Smooth muscle cell (in vitro differentiated cells): ENCODE results near the gene ALS2CL. TPM values are rescaled to one million over a fixed set of nuclear protein-coding genes. Genes with fewer than 3 reads are reported as not detected.

Experiments used
- DNase-seq: peaks from one replicate; lab custom pipeline; 2025; ENCODE audit not compliant: unreplicated experiment; lab: John Stamatoyannopoulos, UW
- H2AFZ ChIP-seq: fragments of 200-600 bp; sonication (generic); 2 replicates; pipeline ENCODE4 v1.6.0; 2016; ENCODE audit warnings: antibody characterized with exemption, low read depth, mild to moderate bottlenecking
- H3F3A ChIP-seq: fragments of 200-600 bp; sonication (generic); 2 replicates; pipeline ENCODE4 v1.6.0; 2017; ENCODE audit warnings: antibody characterized with exemption, low read depth
- H3K27ac ChIP-seq: fragments of 200-600 bp; sonication (generic); 2 replicates; pipeline ENCODE4 v1.5.1; 2016; ENCODE audit warnings: low read depth, mild to moderate bottlenecking
- H3K27me3 ChIP-seq: fragments of 200-600 bp; sonication (generic); 2 replicates; pipeline ENCODE4 v1.6.1; 2016; ENCODE audit warnings: low read depth, mild to moderate bottlenecking
- H3K36me3 ChIP-seq: fragments of 200-600 bp; sonication (generic); 2 replicates; pipeline ENCODE4 v1.5.1; 2016; ENCODE audit warnings: low read depth
- H3K4me1 ChIP-seq: fragments of 200-600 bp; sonication (generic); 2 replicates; pipeline ENCODE4 v1.5.1; 2016; ENCODE audit warnings: low read depth
- H3K4me2 ChIP-seq: fragments of 200-600 bp; sonication (generic); 2 replicates; pipeline ENCODE4 v1.6.0; 2016; ENCODE audit warnings: mild to moderate bottlenecking
- H3K4me3 ChIP-seq: fragments of 200-600 bp; sonication (generic); 2 replicates; pipeline ENCODE4 v1.5.1; 2016; ENCODE audit warnings: mild to moderate bottlenecking
- H3K79me2 ChIP-seq: fragments of 200-600 bp; sonication (generic); 2 replicates; pipeline ENCODE4 v1.6.0; 2016; ENCODE audit warnings: low read depth, mild to moderate bottlenecking
- H3K9ac ChIP-seq: fragments of 200-600 bp; sonication (generic); 2 replicates; pipeline ENCODE4 v1.6.0; 2016; ENCODE audit warnings: low read depth
- H3K9me3 ChIP-seq: fragments of 200-600 bp; sonication (generic); replicated peaks from 2 replicates; pipeline ENCODE4 v1.5.1; 2016; ENCODE audit warnings: low read depth
- H4K20me1 ChIP-seq: fragments of 200-600 bp; sonication (generic); 2 replicates; pipeline ENCODE4 v1.6.0; 2016; ENCODE audit warnings: low read depth
- CTCF ChIP-seq: fragments of 200-600 bp; sonication (generic); IDR thresholded peaks from 2 replicates; pipeline ENCODE4 v1.5.1; 2017; ENCODE audit warnings: borderline replicate concordance, mild to moderate bottlenecking, antibody characterized with exemption; ENCODE audit not compliant: insufficient read depth, poor library complexity, severe bottlenecking
- WGBS: methylation state at CpG from one replicate; pipeline ENCODE4 v1.1.7; 2016; ENCODE audit warnings: low lambda C conversion rate; 5-methylcytosine and 5-hydroxymethylcytosine counted together
- polyA plus RNA-seq: library from polyadenylated mRNA; unstranded; fragments of >200 nt; fragmentation: Nextera tagmentation; extraction: Ambion mirVana; gene quantifications from 2 replicates; pipeline ENCODE4 v1.2.1, GENCODE V29; 2016
- total RNA-seq: library from RNA; depleted of rRNA; stranded (reverse); fragments of >200 nt; gene quantifications from 2 replicates; pipeline ENCODE4 v1.2.3, GENCODE V29; 2014

ALS2CL gene
- total and polyA plus RNA-seq, 2 experiments from 2014 or later, result 8.5 to 9.4 TPM

- DNase-seq, result no peak
- Histone ChIP-seq H3K36me3 (no peaks in the 10 kb centered on the region), H3F3A (no peaks in the 10 kb centered on the region), H4K20me1 (no peaks in the 10 kb centered on the region), H3K4me1 (peaks cover 12% of the 10 kb centered on the region), H2AFZ (no peak overlapping the region), H3K27ac (no peak overlapping the region), H3K9me3 (peaks cover 4% of the 10 kb centered on the region), H3K27me3 (no peaks in the 10 kb centered on the region), H3K79me2 (no peaks in the 10 kb centered on the region), H3K4me2 (no peak overlapping the region), H3K9ac (no peak overlapping the region), H3K4me3 (no peak overlapping the region)
- 86% methylated on average over 9 of the region's 9 CpGs for WGBS
- TF ChIP-seq CTCF, result no peak
Measured at GRCh38 chr3:46656778-46657556, 36.5 kb downstream of the ALS2CL start.

GRCh38 chr3:46655271-46655670 is 38.2 kb downstream of the ALS2CL start:
- 72% methylated on average over 6 of the region's 6 CpGs for WGBS
- Histone ChIP-seq H4K20me1 (no peaks in the 10 kb centered on the region), H3K36me3 (no peaks in the 10 kb centered on the region), H3F3A (no peaks in the 10 kb centered on the region), H3K4me3 (no peak overlapping the region), H3K9ac (no peak overlapping the region), H3K4me2 (no peak overlapping the region), H3K9me3 (peaks cover 7% of the 10 kb centered on the region), H3K27me3 (no peaks in the 10 kb centered on the region), H3K79me2 (no peaks in the 10 kb centered on the region), H3K27ac (no peak overlapping the region), H3K4me1 (no peaks in the 10 kb centered on the region), H2AFZ (no peak overlapping the region)
- DNase-seq, result no peak
- TF ChIP-seq CTCF, result no peak

- no peak overlapping the region for H3K9ac ChIP-seq
- H3K27ac ChIP-seq, result no peak overlapping the region
- peaks cover 7% of the 10 kb centered on the region for H3K9me3 ChIP-seq
- 88% methylated on average over 1 of the region's 1 CpG for WGBS
- H3F3A ChIP-seq, result no peaks in the 10 kb centered on the region
- H3K36me3 ChIP-seq, result no peaks in the 10 kb centered on the region
- H2AFZ ChIP-seq, result no peak overlapping the region
- H3K79me2 ChIP-seq, result no peaks in the 10 kb centered on the region
- no peak for TF ChIP-seq CTCF
- H3K4me3 ChIP-seq, result no peak overlapping the region
- H3K27me3 ChIP-seq, result no peaks in the 10 kb centered on the region
- H3K4me2 ChIP-seq, result no peak overlapping the region
- H4K20me1 ChIP-seq, result no peaks in the 10 kb centered on the region
- no peaks in the 10 kb centered on the region for H3K4me1 ChIP-seq
- DNase-seq, result no peak
Measured at GRCh38 chr3:46651084-46651483, 42.4 kb downstream of the ALS2CL start.

- H3K4me1 ChIP-seq, result no peaks in the 10 kb centered on the region
- no peak for TF ChIP-seq CTCF
- no peak overlapping the region for H3K9ac ChIP-seq
- no peak overlapping the region for H2AFZ ChIP-seq
- no peaks in the 10 kb centered on the region for H3K36me3 ChIP-seq
- H3K9me3 ChIP-seq, result peaks cover 7% of the 10 kb centered on the region
- DNase-seq, result no peak
- 71% methylated on average over 3 of the region's 3 CpGs for WGBS
- H3K27ac ChIP-seq, result no peak overlapping the region
- no peaks in the 10 kb centered on the region for H4K20me1 ChIP-seq
- H3K27me3 ChIP-seq, result no peaks in the 10 kb centered on the region
- H3K4me3 ChIP-seq, result no peak overlapping the region
- H3K79me2 ChIP-seq, result no peaks in the 10 kb centered on the region
- no peaks in the 10 kb centered on the region for H3F3A ChIP-seq
- H3K4me2 ChIP-seq, result no peak overlapping the region
Measured at GRCh38 chr3:46649436-46649835, 44.0 kb downstream of the ALS2CL start.
